Right lobe of liver (tissue), 4 donors: ENCODE data around the gene KIF18A.

Experiments
- CTCF ChIP-seq, 4 donors: fragments of 200-600 bp in 3 of 4; fragments of 450-650 bp in 1 of 4; IDR thresholded peaks; one replicate each; pipeline versions ENCODE4 v1.5.1 to v1.8.0; 2016 to 2022; ENCODE audit warnings: antibody characterized with exemption in 4 of 4, mild to moderate bottlenecking in 2 of 4
- POLR2A ChIP-seq: fragments of 450-650 bp; IDR thresholded peaks from one replicate; pipeline ENCODE4 v1.6.1; 2017; ENCODE audit warnings: antibody characterized with exemption, mild to moderate bottlenecking
- donor health status: DM: no; HTN: no; CAD: no.
- donor health status: DM: no; HTN: no; CAD: no.
- donor health status: DM: no; HTN: yes; CAD: no.

- TF ChIP-seq POLR2A (no peak), CTCF (IDR thresholded peaks at IDR 0.05) (no peak)
Observed at GRCh38 chr11:28049338-28050216, 58.4 kb downstream of the KIF18A start.
